ENCODE data around the gene TMIGD1. TPM values are rescaled to one million over a fixed set of nuclear protein-coding genes. Genes with fewer than 3 reads are reported as not detected.

TMIGD1 gene
- total RNA-seq, 1 experiment from 2014 or later: not detected

- no peak overlapping the region for H3K4me2 ChIP-seq (ENCODE audit: insufficient read depth, insufficient read length, low read length)
- no peak overlapping the region for H2BK12ac ChIP-seq (ENCODE audit: insufficient read length, low read depth, low read length)
- TF ChIP-seq CTCF (conservative IDR thresholded peaks at IDR 0.05): no peak
- Mint-ChIP-seq H3K36me3 (ENCODE audit: insufficient read depth in 1 of 3, low read depth in 3 of 3) (peaks cover 0 to 6% (median 2%) of the 10 kb centered on the region in 3 experiments; a peak in 3 of 7 replicates), H3K27me3 (ENCODE audit: low read depth) (no peaks in the 10 kb centered on the region), H3K4me1 (peaks cover 5 to 7% of the 10 kb centered on the region in 2 experiments), H3K27ac (no peak overlapping the region), H3K9me3 (peaks cover 4 to 11% of the 10 kb centered on the region in 2 experiments; a peak in 4 of 5 replicates), H3K4me3 (no peak overlapping the region)
- H2BK20ac ChIP-seq (ENCODE audit: low read depth, low read length, poor library complexity, severe bottlenecking): no peak overlapping the region
- H3K27ac ChIP-seq (ENCODE audit: insufficient read length, low read depth, low read length): no peak overlapping the region
- no peaks in the 10 kb centered on the region for H3K27me3 ChIP-seq (ENCODE audit: insufficient read depth, low read length)
- H3K14ac ChIP-seq (ENCODE audit: insufficient read depth, low read length): no peak overlapping the region
- no peak overlapping the region for H3K4ac ChIP-seq (ENCODE audit: low read depth, low read length)
- H2BK120ac ChIP-seq (ENCODE audit: low read depth, low read length, poor library complexity, severe bottlenecking): no peak overlapping the region
- H3K9me3 ChIP-seq (ENCODE audit: control insufficient read depth, low read depth, low read length): no peaks in the 10 kb centered on the region
- no peaks in the 10 kb centered on the region for H3K79me1 ChIP-seq (ENCODE audit: insufficient read depth, low read depth, low read length, poor library complexity, severe bottlenecking)
- no peak overlapping the region for H2AFZ ChIP-seq (ENCODE audit: low read length)
- H3K4me1 ChIP-seq (ENCODE audit: insufficient read depth, low read length): no peaks in the 10 kb centered on the region
- no peak for DNase-seq
- no peak overlapping the region for H2AK5ac ChIP-seq (ENCODE audit: insufficient read length, low read length)
- H3K9ac ChIP-seq (ENCODE audit: extremely low read depth, insufficient read length, low read length): no peak overlapping the region
- H2BK5ac ChIP-seq (ENCODE audit: insufficient read length, low read length): no peak overlapping the region
- H3K23ac ChIP-seq (ENCODE audit: insufficient read length, low read depth, low read length): no peak overlapping the region
- no peak overlapping the region for H4K91ac ChIP-seq (ENCODE audit: insufficient read length, low read depth, low read length)
- H4K5ac ChIP-seq (ENCODE audit: insufficient read length, low read depth, low read length): no peak overlapping the region
- no peaks in the 10 kb centered on the region for H3K23me2 ChIP-seq (ENCODE audit: insufficient read length, low read depth, low read length, poor library complexity, severe bottlenecking)
- H4K8ac ChIP-seq (replicated peaks; ENCODE audit: insufficient read length, low read depth, low read length): no peak overlapping the region
- no peak overlapping the region for H2BK15ac ChIP-seq (ENCODE audit: low read depth, low read length)
- H4K20me1 ChIP-seq (ENCODE audit: control insufficient read depth, insufficient read depth, insufficient read length): no peaks in the 10 kb centered on the region
- no peak overlapping the region for H3T11ph ChIP-seq (ENCODE audit: low read length)
- H3K56ac ChIP-seq (ENCODE audit: insufficient read length, low read depth, low read length): no peak overlapping the region
- H3K18ac ChIP-seq (ENCODE audit: insufficient read length, low read depth, low read length): no peak overlapping the region
- no peaks in the 10 kb centered on the region for H3K79me2 ChIP-seq (ENCODE audit: insufficient read depth, low read length)
Measured at GRCh38 chr17:30357476-30357875, 23.6 kb upstream of the TMIGD1 start.
